CD4-positive, alpha-beta T cell treated with Interleukin-4 for 1 hour (primary cell): ENCODE measurements around the gene EEF1AKMT3.
"Not testable (repeated sequence)": the region's sequence is repeated elsewhere in the genome, so short reads cannot be mapped to it uniquely, and the experiment has no call there.

ENCODE experiments used
- DNase-seq, 2 donors: peaks; one replicate each; pipeline ENCODE4 v3.0.0-alpha.2; 2020 to 2022

EEF1AKMT3 gene

GRCh38 chr12:57766464-57767304, 5.7 kb upstream of the EEF1AKMT3 start, which contains the start of gene CYP27B1:
TSS of gene CYP27B1 (minus strand) at chr12:57767078. CDS start at chr12:57767041, 37 bp downstream.
- DNase-seq: no peak

- DNase-seq: no peak
Measured at GRCh38 chr12:57767305-57767698, 5.1 kb upstream of the EEF1AKMT3 start.

- DNase-seq: no peak
Measured at GRCh38 chr12:57767876-57768275, 4.5 kb upstream of the EEF1AKMT3 start.

- DNase-seq: no peak
Measured at GRCh38 chr12:57769594-57769993, 2.8 kb upstream of the EEF1AKMT3 start.

- DNase-seq: no peak
Measured at GRCh38 chr12:57770734-57771133, 1.7 kb upstream of the EEF1AKMT3 start.

GRCh38 chr12:57771236-57771872, 1.1 kb upstream of the EEF1AKMT3 start:
- DNase-seq: peak; percentile 86 to 87

GRCh38 chr12:57771873-57772428, 463 bp upstream of the EEF1AKMT3 start, which contains the start of gene METTL1:
TSS of gene METTL1 (minus strand) at chr12:57772105. CDS start at chr12:57772083, 22 bp downstream.
- peak; percentile 92 for DNase-seq

GRCh38 chr12:57774634-57775033, 2.2 kb downstream of the EEF1AKMT3 start:
- not testable (repeated sequence) for DNase-seq

GRCh38 chr12:57775044-57775443, 2.6 kb downstream of the EEF1AKMT3 start:
- no peak for DNase-seq

- peak in 1 of 2 donors; percentile 39 for DNase-seq
Measured at GRCh38 chr12:57775563-57776246, 3.3 kb downstream of the EEF1AKMT3 start.

- no peak for DNase-seq
Measured at GRCh38 chr12:57776247-57776587, 3.8 kb downstream of the EEF1AKMT3 start.

GRCh38 chr12:57777367-57777766, 5.0 kb downstream of the EEF1AKMT3 start:
- no peak for DNase-seq

GRCh38 chr12:57777911-57778310, 5.5 kb downstream of the EEF1AKMT3 start:
- DNase-seq: no peak

- DNase-seq: no peak
Measured at GRCh38 chr12:57779736-57780135, 7.3 kb downstream of the EEF1AKMT3 start.

- no peak for DNase-seq
Measured at GRCh38 chr12:57780284-57780897, 8.0 kb downstream of the EEF1AKMT3 start.

- peak in 1 of 2 donors; percentile 34 for DNase-seq
Measured at GRCh38 chr12:57781244-57781643, 8.8 kb downstream of the EEF1AKMT3 start.

GRCh38 chr12:57781801-57782200, 9.4 kb downstream of the EEF1AKMT3 start:
- DNase-seq: no peak

- no peak for DNase-seq
Measured at GRCh38 chr12:57782243-57782607, 9.8 kb downstream of the EEF1AKMT3 start.

- peak; percentile 94 to 97 for DNase-seq
Measured at GRCh38 chr12:57782608-57783465, 10.4 kb downstream of the EEF1AKMT3 start, which contains the start of gene TSFM. TSS of gene TSFM (plus strand) at chr12:57782787. CDS start at chr12:57782802, 15 bp downstream.

- DNase-seq: no peak
Measured at GRCh38 chr12:57783466-57783801, 11.0 kb downstream of the EEF1AKMT3 start.

GRCh38 chr12:57783861-57784260, 11.4 kb downstream of the EEF1AKMT3 start:
- no peak for DNase-seq

GRCh38 chr12:57793920-57794319, 21.5 kb downstream of the EEF1AKMT3 start:
- no peak for DNase-seq
